GM19240 (cell line): ENCODE measurements around the gene SORBS2.

ENCODE experiments used
- DNase-seq: peaks from one replicate; pipeline ENCODE4 v3.0.0; 2011; ENCODE audit warnings: low spot score; ENCODE audit not compliant: insufficient read length

Gene SORBS2

GRCh38 chr4:185805262-185805802 is 6.7 kb downstream of the SORBS2 start:
- no peak for DNase-seq

- no peak for DNase-seq
Measured at GRCh38 chr4:185803022-185803421, 9.0 kb downstream of the SORBS2 start.

GRCh38 chr4:185801471-185801870 is 10.5 kb downstream of the SORBS2 start:
- no peak for DNase-seq

- DNase-seq = no peak
Measured at GRCh38 chr4:185800266-185800945, 11.6 kb downstream of the SORBS2 start.

- no peak for DNase-seq
Measured at GRCh38 chr4:185799442-185799841, 12.6 kb downstream of the SORBS2 start.

GRCh38 chr4:185797596-185798338 is 14.2 kb downstream of the SORBS2 start:
- DNase-seq = no peak

GRCh38 chr4:185797018-185797417 is 15.0 kb downstream of the SORBS2 start:
- DNase-seq = no peak

- DNase-seq = no peak
Measured at GRCh38 chr4:185796176-185796575, 15.8 kb downstream of the SORBS2 start.

GRCh38 chr4:185794637-185795036 is 17.4 kb downstream of the SORBS2 start:
- no peak for DNase-seq

- no peak for DNase-seq
Measured at GRCh38 chr4:185793716-185794115, 18.3 kb downstream of the SORBS2 start.

GRCh38 chr4:185793116-185793485 is 18.9 kb downstream of the SORBS2 start:
- DNase-seq = no peak

- DNase-seq = no peak
Measured at GRCh38 chr4:185792384-185793115, 19.4 kb downstream of the SORBS2 start.

- no peak for DNase-seq
Measured at GRCh38 chr4:185787926-185788679, 23.9 kb downstream of the SORBS2 start.

GRCh38 chr4:185786422-185786821 is 25.6 kb downstream of the SORBS2 start:
- DNase-seq = no peak

GRCh38 chr4:185783574-185783973 is 28.4 kb downstream of the SORBS2 start:
- no peak for DNase-seq

GRCh38 chr4:185782523-185782922 is 29.5 kb downstream of the SORBS2 start:
- no peak for DNase-seq

- DNase-seq = no peak
Measured at GRCh38 chr4:185781555-185782215, 30.3 kb downstream of the SORBS2 start.

- DNase-seq = no peak
Measured at GRCh38 chr4:185780472-185780871, 31.5 kb downstream of the SORBS2 start.

- DNase-seq = no peak
Measured at GRCh38 chr4:185779517-185779916, 32.5 kb downstream of the SORBS2 start.

GRCh38 chr4:185778307-185778706 is 33.7 kb downstream of the SORBS2 start:
- no peak for DNase-seq
